HEK293 (cell line): ENCODE data around the gene RHBDD1.

Source experiments
- CTCF ChIP-seq: fragments of 450-650 bp; formaldehyde crosslinking; IDR thresholded peaks from 2 replicates; pipeline ENCODE4 v1.5.1; 2016; ENCODE audit warnings: missing biosample characterization, missing genetic modification characterization
- REST ChIP-seq: fragments of 450-650 bp; formaldehyde crosslinking; IDR thresholded peaks from 2 replicates; pipeline ENCODE4 v1.5.1; 2016; ENCODE audit warnings: missing biosample characterization, missing genetic modification characterization
- ZBTB11 ChIP-seq: fragments of 450-650 bp; formaldehyde crosslinking; conservative IDR thresholded peaks from 2 replicates; pipeline ENCODE4 v1.5.1; 2016; ENCODE audit warnings: low read depth, missing biosample characterization, missing genetic modification characterization
- ZNF324 ChIP-seq: fragments of 450-650 bp; formaldehyde crosslinking; IDR thresholded peaks from 2 replicates; pipeline ENCODE4 v1.5.1; 2016; ENCODE audit warnings: missing biosample characterization, missing genetic modification characterization
- ZNF513 ChIP-seq: fragments of 450-650 bp; IDR thresholded peaks from 2 replicates; pipeline ENCODE4 v1.5.1; 2018; ENCODE audit warnings: missing biosample characterization, missing genetic modification characterization
- ZNF600 ChIP-seq: fragments of 450-650 bp; formaldehyde crosslinking; IDR thresholded peaks from 2 replicates; pipeline ENCODE4 v1.5.1; 2016; ENCODE audit warnings: missing biosample characterization, missing genetic modification characterization
- ZNF670 ChIP-seq: fragments of 450-650 bp; formaldehyde crosslinking; IDR thresholded peaks from 2 replicates; pipeline ENCODE4 v1.5.1; 2016; ENCODE audit warnings: missing biosample characterization, missing genetic modification characterization, low read depth
- ZNF701 ChIP-seq: fragments of 450-650 bp; formaldehyde crosslinking; IDR thresholded peaks from 2 replicates; pipeline ENCODE4 v1.5.1; 2016; ENCODE audit warnings: missing biosample characterization, missing genetic modification characterization

- TF ChIP-seq ZNF513 (tag by site-specific recombination) (no peak), CTCF (tag by site-specific recombination) (no peak), ZNF324 (tag by site-specific recombination) (no peak), ZNF701 (tag by site-specific recombination) (no peak), REST (tag by site-specific recombination) (no peak), ZNF600 (tag by site-specific recombination) (no peak), ZNF670 (tag by site-specific recombination) (no peak), ZBTB11 (no peak)
Observed at GRCh38 chr2:227007940-227008339, 172.1 kb downstream of the RHBDD1 start.
